Neuronal stem cell (in vitro differentiated cells): Measurements from ENCODE around the gene TNIK.

Source experiments
- DNase-seq: peaks from one replicate; pipeline ENCODE4 v3.0.0-alpha.2; 2013; ENCODE audit warnings: low spot score
- H2AFZ ChIP-seq: one replicate; pipeline ENCODE4 v1.6.1; 2013; ENCODE audit warnings: mild to moderate bottlenecking, low read length, inconsistent platforms
- H2AK5ac ChIP-seq: 2 replicates; pipeline ENCODE4 v1.6.1; 2013; ENCODE audit warnings: low read depth, mild to moderate bottlenecking, inconsistent platforms, low read length, moderate library complexity, mixed read lengths
- H2BK120ac ChIP-seq: 2 replicates; pipeline ENCODE4 v1.6.1; 2013; ENCODE audit warnings: low read depth, mild to moderate bottlenecking, inconsistent platforms, low read length, moderate library complexity, mixed read lengths
- H2BK12ac ChIP-seq: one replicate; pipeline ENCODE4 v1.6.1; 2013; ENCODE audit warnings: low read length, inconsistent platforms
- H2BK15ac ChIP-seq: 2 replicates; pipeline ENCODE4 v1.6.1; 2013; ENCODE audit warnings: mild to moderate bottlenecking, low read length, inconsistent platforms, mixed read lengths
- H2BK5ac ChIP-seq: one replicate; pipeline ENCODE4 v1.6.1; 2013; ENCODE audit warnings: inconsistent platforms, mild to moderate bottlenecking, low read length, moderate library complexity
- H3K14ac ChIP-seq: one replicate; pipeline ENCODE4 v1.6.1; 2013; ENCODE audit warnings: low read length, inconsistent platforms
- H3K18ac ChIP-seq: 2 replicates; pipeline ENCODE4 v1.6.1; 2013; ENCODE audit warnings: low read length, inconsistent platforms
- H3K23ac ChIP-seq: 2 replicates; pipeline ENCODE4 v1.6.1; 2013; ENCODE audit warnings: low read depth, mild to moderate bottlenecking, mixed read lengths, low read length, inconsistent platforms; ENCODE audit not compliant: poor library complexity
- H3K27ac ChIP-seq: replicated peaks from 3 replicates; pipeline ENCODE4 v1.5.1; 2013; ENCODE audit warnings: low read length, inconsistent platforms
- H3K27me3 ChIP-seq, 3 experiments: 2 replicates each; pipeline ENCODE4 v1.6.1; 2013; ENCODE audit warnings: low read length in 3 of 3, mild to moderate bottlenecking in 2 of 3, inconsistent platforms in 1 of 3, low read depth in 1 of 3, mixed read lengths in 1 of 3, moderate library complexity in 1 of 3; ENCODE audit not compliant: control insufficient read depth in 3 of 3, insufficient read depth in 3 of 3
- H3K36me3 ChIP-seq, 2 donors: replicated peaks in 1 of 2; 2 replicates each; pipeline ENCODE4 v1.6.1; 2013; ENCODE audit warnings: low read length in 2 of 2; ENCODE audit not compliant: control insufficient read depth in 2 of 2, insufficient read depth in 2 of 2
- H3K4ac ChIP-seq: 2 replicates; pipeline ENCODE4 v1.6.1; 2013; ENCODE audit warnings: inconsistent platforms, mild to moderate bottlenecking, low read length, moderate library complexity
- H3K4me1 ChIP-seq, 2 donors: 1 replicate in 1 of 2; 2 replicates in 1 of 2; pipeline ENCODE4 v1.6.1; 2013; ENCODE audit warnings: low read length in 2 of 2, low read depth in 1 of 2; ENCODE audit not compliant: control insufficient read depth in 2 of 2, insufficient read depth in 1 of 2
- H3K4me2 ChIP-seq: one replicate; pipeline ENCODE4 v1.6.1; 2013; ENCODE audit warnings: mild to moderate bottlenecking, low read length, inconsistent platforms; ENCODE audit not compliant: insufficient read depth, poor library complexity, severe bottlenecking
- H3K4me3 ChIP-seq, 2 donors: 2 replicates each; pipeline ENCODE4 v1.5.1; 2013; ENCODE audit warnings: low read length in 2 of 2, mild to moderate bottlenecking in 2 of 2, inconsistent platforms in 1 of 2, moderate library complexity in 1 of 2
- H3K79me1 ChIP-seq: one replicate; pipeline ENCODE4 v1.6.1; 2013; ENCODE audit warnings: low read depth, mild to moderate bottlenecking, inconsistent platforms, low read length, moderate library complexity
- H3K9ac ChIP-seq: one replicate; pipeline ENCODE4 v1.6.1; 2013; ENCODE audit warnings: mild to moderate bottlenecking, low read depth, low read length, inconsistent platforms; ENCODE audit not compliant: poor library complexity
- H3K9me3 ChIP-seq, 2 donors: replicated peaks in 1 of 2; 2 replicates each; pipeline versions ENCODE3 to v1.6.1; 2013; ENCODE audit warnings: low read length in 2 of 2, mild to moderate bottlenecking in 2 of 2, inconsistent platforms in 1 of 2, low read depth in 1 of 2, mixed read lengths in 1 of 2, moderate library complexity in 1 of 2; ENCODE audit not compliant: control insufficient read depth in 2 of 2, insufficient read depth in 1 of 2
- H4K8ac ChIP-seq: one replicate; pipeline ENCODE4 v1.6.1; 2013; ENCODE audit warnings: low read depth, mild to moderate bottlenecking, inconsistent platforms, low read length, moderate library complexity
- H4K91ac ChIP-seq: one replicate; pipeline ENCODE4 v1.6.1; 2013; ENCODE audit warnings: low read length, low read depth, mild to moderate bottlenecking, inconsistent platforms; ENCODE audit not compliant: poor library complexity
- WGBS, 2 donors: extraction: QIAGEN DNeasy Blood & Tissue Kit; methylation state at CpG; one replicate each; pipeline ENCODE4 v1.1.7; 2013; ENCODE audit warnings: missing lambda C conversion rate in 2 of 2, mixed read lengths in 1 of 2; ENCODE audit not compliant: insufficient read length in 2 of 2, insufficient replicate concordance in 1 of 2; ENCODE audit errors: extremely low coverage in 2 of 2; 5-methylcytosine and 5-hydroxymethylcytosine counted together

Gene TNIK

DNA sequence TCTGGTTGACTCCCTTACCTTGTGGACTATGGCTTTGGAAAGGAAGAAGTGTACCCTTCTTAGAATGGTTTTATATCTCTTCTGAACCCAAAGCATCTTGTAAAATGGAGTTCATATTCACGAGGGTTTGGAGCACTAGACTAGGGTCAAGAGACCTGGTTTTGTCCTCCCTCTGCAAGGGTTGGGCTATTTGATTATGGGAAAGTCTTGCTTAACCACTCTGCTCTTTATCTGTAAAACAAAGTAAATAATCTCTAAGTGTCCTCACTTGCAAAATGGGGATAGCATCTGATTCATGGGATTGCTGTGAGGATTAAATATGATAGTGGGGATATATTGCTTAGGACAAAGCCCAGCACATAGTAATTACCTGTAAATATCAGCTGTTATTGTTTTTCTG lies 415.8 kb downstream of the TNIK start:
- Histone ChIP-seq H3K27ac (no peak overlapping the region), H3K4ac (no peak overlapping the region), H3K27me3 (no peaks in the 10 kb centered on the region)

DNA sequence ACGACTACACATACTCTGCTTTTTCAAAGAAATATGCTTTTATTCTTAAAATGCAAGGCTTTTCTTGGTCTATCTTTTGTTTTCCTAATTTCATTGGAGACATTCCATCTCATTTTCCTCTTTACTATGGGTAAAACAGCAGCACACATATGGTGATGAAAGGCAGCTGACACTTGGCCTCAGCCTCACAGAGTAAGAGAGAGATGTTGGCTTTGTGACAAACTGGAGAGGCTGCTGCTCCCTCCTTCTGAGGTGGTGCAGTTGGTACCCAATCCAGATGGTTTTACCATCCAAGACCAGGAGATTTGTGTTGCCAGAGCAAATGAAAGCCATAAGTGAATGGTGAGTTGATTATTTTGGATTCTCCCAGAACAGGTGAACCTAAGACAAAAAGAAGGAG lies 420.5 kb downstream of the TNIK start:
- no CpG with 5 or more reads among the region's 1 CpG for WGBS, 2 donors
- Histone ChIP-seq H3K9me3 (no peaks in the 10 kb centered on the region), H4K8ac (no peak overlapping the region), H3K36me3 (no peaks in the 10 kb centered on the region), H3K9ac (no peak overlapping the region), H2AFZ (no peak overlapping the region), H3K4ac (no peak overlapping the region), H2BK15ac (no peak overlapping the region), H3K4me3 (no peak overlapping the region), H2BK12ac (no peak overlapping the region), H3K27ac (no peak overlapping the region), H3K79me1 (no peaks in the 10 kb centered on the region), H3K14ac (no peak overlapping the region), H3K4me1 (no peaks in the 10 kb centered on the region), H2AK5ac (no peak overlapping the region), H3K23ac (no peak overlapping the region), H4K91ac (no peak overlapping the region), H3K18ac (no peak overlapping the region), H3K27me3 (no peaks in the 10 kb centered on the region), H3K4me2 (no peak overlapping the region), H2BK5ac (no peak overlapping the region), H2BK120ac (no peak overlapping the region)
- DNase-seq, result no peak

More for the DNA sequence above, 415.8 kb downstream of the TNIK start:
- no peak overlapping the region for H3K9ac ChIP-seq
- H3K36me3 ChIP-seq, result no peaks in the 10 kb centered on the region
- no peak overlapping the region for H2AK5ac ChIP-seq
- H4K91ac ChIP-seq, result no peak overlapping the region
- no peak overlapping the region for H2BK12ac ChIP-seq
- no peak overlapping the region for H4K8ac ChIP-seq
- H2AFZ ChIP-seq, result no peak overlapping the region
- H3K9me3 ChIP-seq, result no peaks in the 10 kb centered on the region
- H3K4me2 ChIP-seq, result no peak overlapping the region
- H3K79me1 ChIP-seq, result no peaks in the 10 kb centered on the region
- no peak overlapping the region for H3K23ac ChIP-seq
- no peak overlapping the region for H2BK120ac ChIP-seq
- no peak overlapping the region for H2BK5ac ChIP-seq
- H3K18ac ChIP-seq, result no peak overlapping the region
- WGBS, 2 donors, result no CpG with 5 or more reads among the region's 1 CpG
- no peak overlapping the region for H2BK15ac ChIP-seq
- H3K4me3 ChIP-seq, result no peak overlapping the region
- DNase-seq, result no peak
- H3K4me1 ChIP-seq, result no peaks in the 10 kb centered on the region
- H3K14ac ChIP-seq, result no peak overlapping the region

DNA sequence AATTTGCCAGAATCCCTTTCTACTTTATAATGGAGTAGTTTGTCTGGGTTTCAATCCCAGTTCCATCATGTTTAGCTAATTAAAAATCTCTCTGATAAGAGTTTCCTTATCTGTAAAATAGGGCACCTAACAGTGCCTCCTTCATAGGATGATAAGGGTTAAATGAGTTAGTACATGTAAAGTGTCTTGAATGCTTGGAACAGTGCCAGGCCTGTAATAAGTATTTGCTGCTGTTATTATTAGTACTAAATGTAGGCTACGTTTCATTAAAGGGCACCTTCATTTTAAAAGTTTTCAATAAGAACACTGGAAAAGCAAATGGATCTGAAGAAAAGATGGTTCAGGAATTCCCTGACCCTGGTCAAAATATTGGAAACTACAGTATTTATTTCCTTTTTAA lies 421.9 kb downstream of the TNIK start:
- Histone ChIP-seq H2BK12ac (no peak overlapping the region), H3K9ac (no peak overlapping the region), H3K79me1 (no peaks in the 10 kb centered on the region), H4K8ac (no peak overlapping the region), H3K4me3 (no peak overlapping the region), H3K23ac (no peak overlapping the region), H3K27ac (no peak overlapping the region), H3K9me3 (no peaks in the 10 kb centered on the region), H3K4me1 (no peaks in the 10 kb centered on the region), H3K36me3 (no peaks in the 10 kb centered on the region), H3K27me3 (peaks cover 0 to 2% (median 0%) of the 10 kb centered on the region in 3 experiments), H2BK15ac (no peak overlapping the region), H3K14ac (no peak overlapping the region), H3K4ac (no peak overlapping the region), H3K18ac (no peak overlapping the region), H4K91ac (no peak overlapping the region), H3K4me2 (no peak overlapping the region), H2BK5ac (no peak overlapping the region), H2BK120ac (no peak overlapping the region), H2AFZ (no peak overlapping the region), H2AK5ac (no peak overlapping the region)
- no CpG with 5 or more reads among the region's 1 CpG for WGBS, 2 donors
- DNase-seq, result no peak

DNA sequence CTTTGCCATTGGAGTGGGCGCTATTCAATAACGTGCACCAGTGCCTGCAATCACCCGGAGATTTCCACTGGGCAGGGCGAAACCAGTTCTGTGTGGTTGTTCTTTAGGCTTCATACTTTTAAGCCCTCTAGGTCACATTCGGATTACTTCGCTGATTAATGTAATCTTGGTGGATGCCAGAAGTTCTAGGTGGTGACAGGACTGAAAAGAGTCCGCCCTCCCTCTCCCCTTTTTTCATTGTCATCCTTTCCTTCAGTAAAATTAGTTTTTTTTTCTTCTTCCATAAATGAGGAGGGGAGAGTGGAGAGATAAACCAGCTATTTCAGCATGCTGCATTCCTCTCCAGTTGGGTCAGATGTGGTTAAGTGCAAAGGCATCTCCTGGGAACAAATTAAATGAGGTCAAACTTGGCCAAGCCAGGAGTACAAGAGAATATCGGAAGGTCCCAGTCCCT lies 431.4 kb downstream of the TNIK start:
- WGBS, 2 donors, result no CpG with 5 or more reads among the region's 8 CpGs
- Histone ChIP-seq H3K18ac (no peak overlapping the region), H2AFZ (peak overlapping the region; percentile 76), H2BK120ac (no peak overlapping the region), H2BK5ac (no peak overlapping the region), H3K27ac (no peak overlapping the region), H3K9ac (no peak overlapping the region), H3K27me3 (peaks cover 0 to 27% (median 6%) of the 10 kb centered on the region in 3 experiments), H4K8ac (no peak overlapping the region), H3K36me3 (no peaks in the 10 kb centered on the region), H3K4me3 (peak overlapping the region in 1 of 2 donors; percentile 5), H3K9me3 (no peaks in the 10 kb centered on the region), H2AK5ac (no peak overlapping the region), H3K23ac (no peak overlapping the region), H2BK12ac (no peak overlapping the region), H3K4me2 (no peak overlapping the region), H3K4me1 (peaks cover 0 to 4% of the 10 kb centered on the region in 2 donors), H2BK15ac (no peak overlapping the region), H4K91ac (no peak overlapping the region), H3K4ac (no peak overlapping the region), H3K14ac (no peak overlapping the region), H3K79me1 (no peaks in the 10 kb centered on the region)
- DNase-seq, result no peak
